Ishikawa (cell line): ENCODE data around the gene HOXA6.

Source experiments
- RAD21 ChIP-seq: IDR thresholded peaks from 2 replicates; pipeline ENCODE4 v1.6.1; 2012; ENCODE audit warnings: low read depth
- TAF1 ChIP-seq: IDR thresholded peaks from 2 replicates; pipeline ENCODE4 v1.6.1; 2012; ENCODE audit warnings: low read depth, mild to moderate bottlenecking

- TF ChIP-seq TAF1 (no peak), RAD21 (no peak)
These were observed 7.3 kb downstream of the HOXA6 start for GRCh38 chr7:27140126-27140857.
